Globus pallidus (tissue), 1 donor: ENCODE data around the gene GOLGA6L10.
"Not testable (repeated sequence)": the region's sequence is repeated elsewhere in the genome, so short reads cannot be mapped to it uniquely, and the experiment has no call there.

ENCODE experiments used
- DNase-seq: peaks from one replicate; pipeline ENCODE4 v3.0.0-alpha.2; 2015; ENCODE audit warnings: low spot score

The GOLGA6L10 gene

GRCh38 chr15:82299511-82299914 lies 49.8 kb downstream of the GOLGA6L10 start:
- not testable (repeated sequence) for DNase-seq

GRCh38 chr15:82298520-82298919 lies 50.8 kb downstream of the GOLGA6L10 start:
- no peak for DNase-seq

- DNase-seq, result no peak
Observed at GRCh38 chr15:82298032-82298431, 51.2 kb downstream of the GOLGA6L10 start.

GRCh38 chr15:82297546-82297945 lies 51.7 kb downstream of the GOLGA6L10 start:
- DNase-seq, result no peak

- DNase-seq, result no peak
Observed at GRCh38 chr15:82294061-82294690, 55.1 kb downstream of the GOLGA6L10 start.

- no peak for DNase-seq
Observed at GRCh38 chr15:82292271-82292670, 57.0 kb downstream of the GOLGA6L10 start.
